HG03039 (cell line): ENCODE data around the gene SPOCK3.

Source experiments
- ATAC-seq: cut with Tn5 transposase; IDR thresholded peaks from one replicate; pipeline ENCODE4 v1.9.1; 2021; ENCODE audit warnings: mild to moderate bottlenecking, moderate library complexity; ENCODE audit not compliant: unreplicated experiment

Gene SPOCK3

DNA sequence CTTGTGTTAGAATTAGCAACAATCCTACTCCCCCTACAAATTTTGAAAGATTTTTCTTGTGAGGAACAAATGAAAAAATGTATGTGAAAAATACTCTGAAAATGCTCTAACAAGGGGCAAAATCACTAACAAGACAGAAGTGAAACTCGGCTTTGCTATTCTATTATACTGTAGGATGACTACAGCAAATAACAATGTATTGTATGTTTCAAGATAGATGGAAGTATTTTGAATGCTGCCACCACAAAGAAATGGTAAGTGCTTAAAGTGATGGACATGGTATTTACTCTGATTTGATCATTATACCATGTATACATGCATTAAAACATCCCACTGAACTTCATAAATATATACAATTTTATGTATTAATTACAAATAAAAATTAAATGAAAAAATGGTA, 192.8 kb downstream of the SPOCK3 start:
- no peak for ATAC-seq

DNA sequence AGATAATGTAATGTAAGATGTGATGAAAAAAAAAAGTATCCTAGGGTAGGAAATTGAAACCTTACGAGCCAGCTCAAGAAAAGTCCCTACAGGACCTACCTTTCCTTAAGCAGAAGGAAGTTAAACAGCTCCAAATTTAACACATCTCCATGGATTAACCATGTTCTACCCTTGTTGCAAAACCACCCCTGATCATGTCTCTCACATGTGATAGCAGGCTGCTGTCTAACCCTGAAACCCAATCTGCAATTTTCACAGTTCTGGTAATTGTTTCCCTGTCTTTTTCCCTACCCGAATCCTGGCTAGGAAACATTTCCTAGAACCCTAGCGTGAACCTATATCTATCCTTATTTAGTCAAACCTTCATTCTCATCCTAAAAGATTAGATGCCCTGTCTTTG, 198.9 kb downstream of the SPOCK3 start:
- no peak for ATAC-seq

DNA sequence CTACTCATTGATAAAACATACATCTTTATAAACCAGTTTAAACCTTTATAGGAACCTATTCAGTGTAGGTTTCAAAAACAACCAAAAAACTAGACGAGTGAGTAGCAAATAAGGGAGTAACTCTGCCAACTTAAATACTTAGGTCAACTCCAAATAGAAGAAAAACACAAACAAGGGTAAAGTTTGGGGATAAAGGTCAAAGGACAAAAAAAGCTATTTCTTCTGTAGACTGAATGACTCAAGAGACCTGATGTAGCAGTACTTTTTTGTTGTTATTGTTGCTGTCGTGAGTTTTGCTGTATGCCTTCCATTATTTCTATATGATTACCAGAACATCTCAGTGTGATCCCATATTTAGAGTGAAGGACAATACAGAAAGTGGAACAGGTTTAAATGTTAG, 199.3 kb downstream of the SPOCK3 start:
- no peak for ATAC-seq

DNA sequence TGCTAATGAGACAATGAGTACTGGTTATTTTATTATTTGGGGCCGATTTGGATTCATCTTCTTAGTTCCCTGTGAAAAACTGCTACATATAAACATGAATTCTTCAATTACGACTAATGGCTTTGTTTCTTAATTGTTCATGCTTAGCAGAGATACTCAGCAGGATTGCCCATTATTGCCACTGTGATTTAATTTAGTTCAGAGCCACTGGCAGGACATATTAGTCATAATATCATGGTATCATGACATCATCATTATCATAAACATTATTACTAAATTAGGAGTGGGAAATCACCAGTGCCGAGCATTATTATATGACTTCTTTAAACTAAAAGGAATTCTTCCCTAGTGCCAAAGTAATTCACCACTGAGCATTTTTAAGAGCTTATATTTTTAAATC, 201.4 kb downstream of the SPOCK3 start:
- no peak for ATAC-seq

DNA sequence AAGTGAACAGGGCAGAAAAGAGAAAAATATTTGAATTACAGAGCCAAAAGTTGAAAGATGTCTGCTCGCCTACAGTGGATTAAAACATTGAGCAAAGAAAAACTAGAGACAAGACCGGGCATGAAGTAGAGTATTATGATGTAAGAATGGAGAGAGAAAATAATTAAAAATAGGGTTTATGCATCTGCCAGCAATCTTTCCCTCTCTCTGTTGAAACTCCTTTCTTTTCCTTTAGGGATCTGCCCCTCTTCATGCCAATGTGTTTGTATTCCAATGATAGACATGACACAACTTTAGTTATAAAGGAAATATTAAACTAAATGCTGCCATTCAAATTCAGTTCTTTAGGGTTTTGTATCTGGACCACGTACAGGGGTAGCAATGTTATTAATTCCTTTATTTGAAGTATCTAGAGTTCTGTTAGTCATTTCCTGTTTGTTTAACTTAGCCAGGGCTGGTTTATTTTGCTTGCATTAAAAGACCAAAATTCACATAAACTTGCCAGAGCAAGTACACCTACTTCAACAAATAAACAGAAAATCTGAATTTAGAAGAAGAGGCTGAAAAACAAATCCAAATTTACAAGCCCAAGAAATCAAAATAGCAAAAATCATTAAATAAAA, 202.6 kb downstream of the SPOCK3 start:
- ATAC-seq = no peak

DNA sequence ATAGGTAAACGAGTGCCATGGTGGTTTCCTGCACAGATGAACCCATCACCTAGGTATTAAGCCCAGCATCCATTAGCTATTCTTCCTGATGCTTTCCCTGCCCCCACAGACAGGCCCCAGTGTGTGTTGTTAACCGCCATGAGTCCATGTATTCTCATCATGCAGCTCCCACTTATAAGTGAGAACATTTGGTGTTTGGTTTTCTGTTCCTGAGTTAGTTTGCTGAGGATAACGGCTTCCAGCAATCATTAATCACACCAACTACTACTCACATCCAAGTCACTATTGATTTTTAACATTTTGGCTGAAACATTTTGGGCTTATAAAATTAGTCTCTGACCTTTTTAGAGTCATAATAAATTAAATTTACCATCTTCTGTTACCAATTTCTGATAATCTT, 205.3 kb downstream of the SPOCK3 start:
- ATAC-seq = no peak

DNA sequence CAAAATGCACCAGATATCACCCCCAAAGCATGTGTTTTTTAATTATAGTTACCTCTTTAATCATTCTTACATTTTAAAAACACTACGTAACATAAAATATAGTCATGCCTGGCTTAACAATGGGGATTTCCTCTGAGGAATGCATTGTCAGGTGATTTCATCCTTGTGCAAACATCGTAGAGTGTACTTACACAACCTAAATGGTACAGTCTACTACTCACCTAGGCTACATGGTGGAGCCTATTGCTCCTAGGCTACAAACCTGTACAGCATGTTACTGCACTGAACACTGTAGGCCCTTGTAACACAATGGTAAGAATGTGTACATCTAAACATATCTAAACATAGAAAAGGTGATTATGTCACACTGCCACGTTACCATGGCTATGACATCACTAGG, 208.6 kb downstream of the SPOCK3 start:
- no peak for ATAC-seq

DNA sequence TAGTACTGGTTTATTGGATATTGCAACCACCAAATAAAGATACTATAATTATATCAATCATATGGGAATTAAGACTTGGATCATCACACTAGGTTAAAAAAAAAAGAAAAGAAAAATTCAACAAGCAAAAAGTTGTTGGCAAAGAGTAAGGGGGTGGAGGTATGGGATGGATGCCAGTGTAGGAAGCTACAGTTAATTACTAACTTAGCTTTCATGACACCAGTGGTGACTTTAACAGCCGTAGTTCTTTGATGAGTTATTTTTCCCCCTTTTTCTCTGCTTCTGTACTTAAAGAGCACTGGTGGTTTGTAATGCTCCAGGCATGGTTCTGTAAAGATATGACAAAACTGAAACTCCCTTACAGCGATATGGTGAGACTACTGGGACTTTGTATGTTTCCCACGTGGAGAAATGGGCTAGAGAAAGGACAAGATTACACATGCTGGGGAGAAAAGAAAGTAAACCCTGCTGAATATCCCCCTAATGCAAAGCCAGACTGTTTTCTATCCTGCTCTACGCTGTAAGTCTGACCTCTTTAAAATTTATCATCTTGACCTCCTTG, 210.8 kb downstream of the SPOCK3 start:
- ATAC-seq = no peak

DNA sequence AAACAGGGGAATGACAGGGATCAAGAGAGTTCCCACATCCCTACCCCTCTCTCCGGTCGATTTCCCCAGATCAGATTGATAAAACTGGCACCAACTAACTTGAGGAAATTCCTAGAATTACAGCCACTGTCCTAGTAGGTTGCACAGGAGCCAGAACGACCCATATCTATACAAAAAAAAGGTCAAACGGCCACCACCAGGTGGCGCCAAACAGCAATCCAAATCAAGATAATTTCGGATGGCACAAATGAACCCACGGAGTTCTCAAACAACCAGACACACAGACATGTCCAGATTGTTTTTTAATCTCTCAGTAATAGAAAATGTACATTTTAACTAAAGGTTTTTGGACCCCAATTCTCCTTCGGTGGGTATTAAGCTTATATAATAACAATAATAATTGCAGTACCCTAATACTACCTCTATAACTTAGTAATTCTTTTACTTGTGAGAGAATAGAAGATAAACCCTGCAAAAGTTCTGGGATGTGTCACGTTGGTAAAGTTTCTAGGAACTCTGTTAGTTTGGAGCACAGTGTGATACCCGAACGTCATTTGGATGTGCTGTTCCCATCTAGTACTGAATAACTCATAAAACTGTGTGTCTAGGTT, 212.6 kb downstream of the SPOCK3 start:
- peak; percentile 50 for ATAC-seq

DNA sequence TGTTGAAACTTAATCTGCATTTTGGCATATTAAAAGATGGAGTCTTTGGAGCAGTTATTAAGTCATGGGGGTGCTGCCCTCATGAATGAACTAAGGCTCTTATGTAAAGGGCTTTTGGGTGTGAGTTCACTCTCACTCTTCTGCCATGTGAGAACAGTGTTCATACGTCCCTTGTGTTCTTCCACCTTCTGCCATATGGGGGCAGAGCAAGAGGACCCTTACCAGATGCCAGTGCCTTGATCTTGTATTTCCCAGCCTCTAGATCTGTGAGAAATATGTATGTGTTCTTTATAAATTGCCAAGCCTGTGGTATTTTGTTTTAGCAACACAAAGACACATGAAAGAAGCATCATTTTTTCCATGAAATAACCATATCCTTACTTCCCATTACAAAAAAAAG, 213.9 kb downstream of the SPOCK3 start:
- ATAC-seq = peak; percentile 51

DNA sequence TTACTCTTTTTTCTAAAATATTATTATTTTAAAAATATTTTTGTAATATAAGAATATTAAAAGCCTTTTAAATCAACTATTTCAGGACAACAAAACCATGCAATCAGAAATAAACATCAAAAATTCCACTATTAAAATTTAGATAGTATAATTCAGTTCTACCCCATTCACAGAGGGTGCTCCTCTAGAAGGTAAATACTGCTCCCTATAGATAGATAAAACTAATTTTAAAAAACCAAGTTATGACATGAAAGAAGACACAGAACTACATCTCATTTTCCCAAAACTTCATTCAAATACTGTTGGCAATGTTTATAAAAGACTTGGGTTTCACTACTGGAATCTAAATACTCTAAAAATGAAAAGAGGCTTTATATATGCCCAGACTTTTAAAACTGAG, 219.3 kb downstream of the SPOCK3 start:
- ATAC-seq = no peak

DNA sequence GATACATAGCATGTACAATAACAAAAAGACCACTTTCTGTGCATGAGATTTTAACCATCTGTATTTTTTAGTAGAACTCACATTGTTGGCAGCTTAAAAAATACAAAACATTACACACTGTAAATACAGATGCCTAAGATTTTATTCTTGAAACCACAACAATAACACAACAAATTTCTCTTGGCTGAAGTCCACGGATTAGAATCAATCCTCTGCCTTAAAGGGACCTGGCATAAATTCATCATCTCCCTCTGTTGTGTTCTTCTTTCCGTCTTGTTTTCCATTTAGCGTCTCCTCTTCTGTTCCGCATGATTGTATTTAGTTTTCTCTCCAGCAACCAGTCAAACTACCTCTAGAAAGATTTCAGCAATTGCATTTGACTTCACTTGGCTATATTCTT, 231.0 kb downstream of the SPOCK3 start:
- no peak for ATAC-seq

DNA sequence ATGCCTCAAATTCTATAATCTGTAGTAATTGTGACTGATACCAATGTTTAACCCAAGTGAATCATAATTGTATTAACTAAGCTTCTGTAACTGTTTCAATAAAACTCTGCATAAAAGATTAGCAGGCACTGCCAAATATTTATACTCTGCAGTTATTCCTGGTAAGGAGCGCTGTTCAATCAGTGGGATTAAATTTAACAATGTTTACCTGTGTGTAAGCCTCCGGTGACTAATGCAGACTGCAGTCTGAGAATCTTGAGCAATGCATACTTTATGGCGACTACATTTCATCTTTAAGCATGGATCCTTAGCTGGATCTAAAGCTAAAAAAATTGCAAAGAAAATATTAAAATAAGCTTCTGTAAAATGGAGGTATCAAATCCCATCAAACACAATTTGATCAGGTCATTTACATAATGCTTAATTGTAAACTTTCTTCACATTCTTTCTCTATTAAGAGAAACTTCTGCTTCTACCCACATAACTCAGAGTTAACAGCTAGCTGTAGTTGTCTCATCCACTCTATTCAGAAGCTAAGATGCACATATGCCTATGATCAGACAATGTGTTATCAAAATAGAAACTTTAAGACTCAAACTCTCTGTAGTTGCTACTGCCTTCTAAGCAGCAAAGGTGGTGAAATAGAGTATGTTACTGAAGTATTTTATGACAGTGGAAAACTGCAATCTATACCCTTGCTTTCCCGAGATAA, 234.0 kb downstream of the SPOCK3 start:
- no peak for ATAC-seq

DNA sequence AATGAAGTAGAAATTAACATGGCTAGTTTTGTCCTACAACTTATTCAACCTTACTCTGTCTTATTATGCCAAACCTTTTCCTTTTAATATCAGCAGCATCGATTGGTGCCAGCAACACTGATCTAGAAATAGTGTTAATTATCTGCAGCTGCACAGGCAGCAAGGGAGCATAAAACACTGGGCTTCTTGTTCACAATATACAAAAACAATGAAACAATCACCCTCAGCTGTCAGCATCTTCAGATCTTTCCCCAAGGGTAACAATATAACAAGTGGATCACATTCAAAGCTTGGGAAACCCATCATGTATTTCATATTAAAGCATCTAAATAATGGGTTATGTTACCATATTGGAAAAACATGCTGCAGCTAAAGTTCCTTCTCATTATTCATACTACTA, 238.1 kb downstream of the SPOCK3 start:
- no peak for ATAC-seq

DNA sequence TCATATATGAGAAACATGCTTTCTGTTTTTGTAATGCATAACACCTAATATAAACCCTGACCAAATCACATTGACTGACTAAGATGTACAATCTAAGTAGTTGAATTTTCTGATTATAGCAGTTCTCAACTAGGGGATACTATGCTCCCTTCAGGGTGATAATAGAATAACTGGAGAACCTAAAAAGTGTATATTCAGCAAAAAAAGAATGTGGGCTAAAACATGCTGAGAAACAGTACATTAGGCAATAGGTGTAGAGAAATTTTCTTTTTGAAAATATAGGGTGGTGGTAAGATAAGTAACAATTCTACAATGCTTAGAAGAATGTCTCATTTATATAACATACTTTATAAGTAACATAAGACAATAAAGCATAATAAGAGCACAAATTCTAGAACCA, 239.6 kb downstream of the SPOCK3 start:
- no peak for ATAC-seq

DNA sequence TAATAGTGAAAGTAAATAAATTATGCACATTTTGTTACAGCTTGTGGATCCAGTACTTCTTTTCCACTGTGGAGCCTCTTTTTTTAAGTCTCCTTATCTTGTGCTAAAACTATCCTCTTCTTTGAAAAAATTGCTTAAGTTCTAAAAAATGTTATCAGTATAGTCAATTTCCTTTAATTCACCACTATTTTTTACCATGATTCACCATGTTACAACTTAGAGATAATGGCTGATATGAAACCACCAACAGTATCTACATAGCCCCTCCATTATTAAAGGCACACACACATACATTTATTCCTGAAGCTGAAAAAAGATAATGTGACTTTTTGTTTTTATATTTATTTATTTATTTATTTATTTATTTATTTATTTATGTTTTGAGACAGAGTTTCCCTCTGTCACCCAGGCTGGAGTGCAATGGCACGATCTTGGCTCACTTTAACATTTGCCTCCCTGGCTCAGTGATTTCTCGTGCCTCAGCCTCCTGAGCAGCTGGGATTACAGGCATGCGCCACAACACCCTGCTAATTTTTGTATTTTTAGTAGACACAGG, 243.2 kb downstream of the SPOCK3 start:
- no peak for ATAC-seq

DNA sequence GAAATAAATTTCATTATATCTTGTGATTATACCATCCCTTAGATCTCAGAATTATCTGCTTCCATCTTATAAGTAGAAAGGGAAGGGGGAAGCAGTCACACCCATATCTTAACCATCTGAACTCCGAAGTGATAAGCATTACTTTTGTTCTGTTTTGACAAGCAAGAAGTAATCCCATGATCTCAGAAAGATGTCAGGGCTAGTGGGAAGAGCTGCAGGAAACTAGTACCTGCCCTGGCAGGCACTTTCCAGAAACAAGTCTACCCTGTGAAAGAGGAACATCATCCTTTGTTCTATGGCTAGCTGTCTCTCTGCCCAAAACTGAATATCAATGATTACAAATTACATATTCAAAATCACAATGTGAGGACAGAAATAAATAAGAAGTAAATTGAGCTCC, 244.4 kb downstream of the SPOCK3 start:
- no peak for ATAC-seq

DNA sequence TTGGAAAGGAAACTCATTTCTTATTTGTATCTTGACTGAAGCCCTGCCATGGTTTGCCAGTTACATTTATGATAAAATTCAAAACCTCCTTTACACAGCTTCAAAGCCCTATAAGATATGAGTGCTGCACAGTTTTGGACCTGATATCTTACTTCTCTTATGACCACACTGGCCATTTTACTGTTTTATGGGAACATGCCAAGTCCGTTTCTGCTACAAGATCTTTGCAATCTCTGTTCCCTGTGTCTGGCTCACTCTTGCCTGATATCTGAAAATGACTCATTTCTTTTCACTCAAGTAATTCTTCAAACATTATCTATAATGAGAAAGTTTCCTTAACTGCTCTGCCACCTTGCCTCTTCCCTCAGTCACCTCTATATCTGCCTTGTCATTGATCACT, 247.3 kb downstream of the SPOCK3 start:
- ATAC-seq = no peak

DNA sequence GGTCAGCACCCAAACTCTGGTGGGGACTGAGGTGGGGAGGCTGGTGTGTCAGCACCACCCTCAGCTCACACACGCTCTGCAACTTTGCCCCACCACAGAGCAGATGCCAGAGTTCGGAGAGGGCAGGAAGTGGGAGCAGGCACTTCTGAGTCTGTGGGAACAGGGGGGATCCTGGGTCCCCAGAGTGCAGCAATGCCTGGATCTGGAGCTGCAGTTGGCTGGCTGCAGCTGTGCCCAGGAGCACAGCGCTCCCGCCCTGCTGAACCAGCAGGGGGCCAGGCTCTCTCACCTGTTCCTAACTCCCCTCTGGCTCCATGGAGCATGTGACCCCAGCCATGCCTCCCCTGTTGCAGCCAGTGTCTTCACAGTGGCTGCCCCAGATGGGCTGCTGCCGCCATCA, 252.4 kb downstream of the SPOCK3 start:
- no peak for ATAC-seq

DNA sequence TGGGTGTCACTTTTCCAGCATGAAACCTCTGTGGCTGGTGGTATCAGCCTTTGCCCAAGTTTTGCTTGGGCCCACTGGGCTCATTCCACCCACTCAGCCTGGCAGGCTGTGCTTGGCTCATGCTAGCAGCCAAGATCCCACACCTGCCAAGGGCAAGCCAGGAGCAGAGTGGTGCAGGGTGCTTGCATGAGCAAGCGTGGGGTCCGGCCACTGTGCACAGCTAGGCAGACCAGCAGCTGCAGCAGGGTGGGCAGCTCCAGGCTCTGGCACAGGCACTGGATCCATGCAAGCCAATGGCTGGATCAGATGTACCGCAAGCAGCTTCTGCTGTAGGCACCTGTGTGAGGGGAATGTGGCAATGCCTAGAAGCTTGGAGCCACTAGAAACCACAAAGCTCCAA, 253.9 kb downstream of the SPOCK3 start:
- ATAC-seq = no peak

DNA sequence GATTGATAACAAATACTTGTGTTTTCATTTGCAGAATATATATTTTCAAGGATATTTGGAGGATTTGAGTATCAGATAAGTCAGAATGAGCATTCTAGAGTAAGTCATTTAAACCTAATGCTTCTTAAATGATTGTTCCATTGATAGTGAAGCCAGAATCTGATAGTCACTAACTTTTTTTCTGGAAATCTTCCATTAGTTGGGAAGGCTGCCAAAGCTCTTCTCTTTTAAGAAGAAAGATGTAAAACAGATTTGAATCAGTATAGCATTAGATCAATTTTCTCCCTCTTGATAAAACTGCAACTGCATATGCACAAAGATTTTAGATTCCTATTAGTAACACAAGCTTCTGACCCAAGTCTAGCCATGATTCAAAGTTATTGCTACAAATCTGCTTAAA, 256.7 kb downstream of the SPOCK3 start:
- ATAC-seq = no peak

DNA sequence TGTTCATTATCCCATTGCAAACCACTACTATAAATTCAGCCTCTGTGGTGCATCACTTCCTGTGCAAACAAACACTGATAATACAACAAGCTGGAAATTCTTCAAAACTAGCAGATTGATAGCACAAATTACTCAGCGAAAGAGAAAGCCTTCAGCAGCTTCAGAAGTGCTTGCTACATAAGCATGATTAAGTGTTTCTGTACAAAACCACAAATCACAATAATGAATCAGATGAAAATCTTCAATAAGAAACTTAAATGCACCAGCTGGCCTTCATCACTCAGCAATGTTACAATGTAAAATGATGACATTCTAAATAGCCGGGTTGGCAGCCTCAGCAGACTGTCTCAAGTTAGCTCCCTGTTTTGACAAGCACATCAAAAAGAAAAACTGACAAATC, 262.2 kb downstream of the SPOCK3 start:
- ATAC-seq = no peak
